ENCODE measurements around the gene ORAI2. TPM values are rescaled to one million over a fixed set of nuclear protein-coding genes. Genes with fewer than 3 reads are reported as not detected.

ORAI2 gene
- total RNA-seq, 1 experiment from 2014 or later = 24.6 TPM

Other genes with a start within 250 kb of the ORAI2 start
- gene SH2B2, start 146.7 kb upstream of the ORAI2 start, total RNA-seq (2014; rRNA removed; shearing (Covaris generic)) = 12.3 and 13.4 TPM in 2 replicates
- not detected in 2 replicates for gene SPDYE6, start 77.1 kb upstream of the ORAI2 start, total RNA-seq (2014; rRNA removed; shearing (Covaris generic))
- 20.0 and 24.4 TPM in 2 replicates for gene PRKRIP1, start 37.2 kb upstream of the ORAI2 start, total RNA-seq (2014; rRNA removed; shearing (Covaris generic))
- 16.2 and 21.1 TPM in 2 replicates for gene ALKBH4, start 31.3 kb downstream of the ORAI2 start, total RNA-seq (2014; rRNA removed; shearing (Covaris generic))
- 26.1 and 27.8 TPM in 2 replicates for gene LRWD1, start 31.4 kb downstream of the ORAI2 start, total RNA-seq (2014; rRNA removed; shearing (Covaris generic))
- 70.1 and 73.2 TPM in 2 replicates for gene POLR2J, start 45.3 kb downstream of the ORAI2 start, total RNA-seq (2014; rRNA removed; shearing (Covaris generic))
- 1.5 and 2.5 TPM in 2 replicates for gene RASA4B, start 84.2 kb downstream of the ORAI2 start, total RNA-seq (2014; rRNA removed; shearing (Covaris generic))
- gene UPK3BL2, start 110.1 kb downstream of the ORAI2 start, total RNA-seq (2014; rRNA removed; shearing (Covaris generic)) = 2.8 and 3.7 TPM in 2 replicates
- 0.10 TPM in 1 of 2 replicates, not detected in the other for gene SPDYE2, start 117.7 kb downstream of the ORAI2 start, total RNA-seq (2014; rRNA removed; shearing (Covaris generic))
- 21.5 and 27.3 TPM in 2 replicates for gene POLR2J3, start 139.0 kb downstream of the ORAI2 start, total RNA-seq (2014; rRNA removed; shearing (Covaris generic))
- 3.1 and 5.3 TPM in 2 replicates for gene RASA4, start 183.2 kb downstream of the ORAI2 start, total RNA-seq (2014; rRNA removed; shearing (Covaris generic))
- 14.8 and 23.6 TPM in 2 replicates for gene UPK3BL1, start 209.2 kb downstream of the ORAI2 start, total RNA-seq (2014; rRNA removed; shearing (Covaris generic))
- not detected in 2 replicates for gene SPDYE2B, start 216.7 kb downstream of the ORAI2 start, total RNA-seq (2014; rRNA removed; shearing (Covaris generic))
- 1.0 and 1.6 TPM in 2 replicates for gene POLR2J2, start 238.1 kb downstream of the ORAI2 start, total RNA-seq (2014; rRNA removed; shearing (Covaris generic))